ENCODE results near the gene ARL14EP.

ARL14EP gene

DNA sequence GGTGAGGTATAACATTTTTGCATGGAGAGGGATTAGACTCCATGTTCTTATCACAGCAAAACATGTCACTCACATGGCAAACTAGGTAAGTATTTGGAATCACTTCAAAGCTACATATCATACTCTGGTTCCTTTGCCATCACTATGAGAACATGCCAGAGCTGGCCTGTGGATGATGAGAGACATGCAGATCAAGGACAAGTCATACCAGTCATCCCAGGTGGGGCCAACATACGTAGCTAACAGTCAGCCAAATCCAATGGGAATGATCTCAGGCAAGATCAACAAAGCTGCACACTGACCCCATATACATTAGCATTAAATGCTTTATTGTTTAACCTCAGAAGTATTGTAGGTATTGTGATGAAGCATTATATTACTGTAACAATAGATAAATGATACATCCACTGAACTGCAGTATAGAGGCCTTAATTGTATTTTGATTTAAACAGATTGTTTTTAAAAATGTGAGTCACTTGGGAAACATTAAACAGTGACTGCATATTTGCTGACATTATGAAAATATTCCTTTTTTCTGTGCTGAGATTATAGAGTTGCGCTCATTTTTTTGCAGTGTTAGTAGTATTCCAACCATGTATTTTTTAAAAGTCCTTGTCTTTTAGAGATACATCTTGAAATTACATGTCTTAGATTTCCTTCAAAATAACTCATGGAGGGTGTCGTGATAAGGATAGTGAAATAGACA is 37.3 kb upstream of the ARL14EP start:
- no peak for DNase-seq (ENCODE audit: low read depth in 2 of 2)
- no peak overlapping the region for H3K4me3 ChIP-seq (replicated peaks in 1 of 2; ENCODE audit: low read depth in 2 of 2, low read length in 2 of 2)
- TF ChIP-seq, protein P1, sequence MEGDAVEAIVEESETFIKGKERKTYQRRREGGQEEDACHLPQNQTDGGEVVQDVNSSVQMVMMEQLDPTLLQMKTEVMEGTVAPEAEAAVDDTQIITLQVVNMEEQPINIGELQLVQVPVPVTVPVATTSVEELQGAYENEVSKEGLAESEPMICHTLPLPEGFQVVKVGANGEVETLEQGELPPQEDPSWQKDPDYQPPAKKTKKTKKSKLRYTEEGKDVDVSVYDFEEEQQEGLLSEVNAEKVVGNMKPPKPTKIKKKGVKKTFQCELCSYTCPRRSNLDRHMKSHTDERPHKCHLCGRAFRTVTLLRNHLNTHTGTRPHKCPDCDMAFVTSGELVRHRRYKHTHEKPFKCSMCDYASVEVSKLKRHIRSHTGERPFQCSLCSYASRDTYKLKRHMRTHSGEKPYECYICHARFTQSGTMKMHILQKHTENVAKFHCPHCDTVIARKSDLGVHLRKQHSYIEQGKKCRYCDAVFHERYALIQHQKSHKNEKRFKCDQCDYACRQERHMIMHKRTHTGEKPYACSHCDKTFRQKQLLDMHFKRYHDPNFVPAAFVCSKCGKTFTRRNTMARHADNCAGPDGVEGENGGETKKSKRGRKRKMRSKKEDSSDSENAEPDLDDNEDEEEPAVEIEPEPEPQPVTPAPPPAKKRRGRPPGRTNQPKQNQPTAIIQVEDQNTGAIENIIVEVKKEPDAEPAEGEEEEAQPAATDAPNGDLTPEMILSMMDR (IDR thresholded peaks at IDR 0.05; ENCODE audit: low read depth, low read length), result no peak

DNA sequence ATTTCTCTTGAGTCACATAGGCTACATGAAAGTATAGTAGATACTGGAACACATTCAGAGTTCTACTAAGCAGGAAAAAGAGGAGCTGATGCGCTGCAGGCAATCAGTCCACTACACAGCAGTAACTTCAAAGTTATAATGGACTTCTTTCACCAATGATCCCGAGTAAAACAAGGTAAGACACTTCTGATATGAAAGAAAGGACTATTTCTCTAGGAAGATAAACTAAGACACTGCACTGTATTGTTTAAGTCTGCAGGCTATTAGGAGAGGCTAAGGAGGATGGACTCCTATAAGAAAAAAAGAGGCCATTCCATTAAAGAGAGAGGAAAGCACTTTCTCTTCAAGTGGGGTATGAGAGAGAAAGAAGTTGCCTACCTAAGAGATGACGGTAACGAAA is 31.6 kb upstream of the ARL14EP start:
- no peak for DNase-seq (ENCODE audit: low read depth in 2 of 2)
- TF ChIP-seq, protein P1 (IDR thresholded peaks at IDR 0.05; ENCODE audit: low read depth, low read length), result no peak
- H3K4me3 ChIP-seq (replicated peaks in 1 of 2; ENCODE audit: low read depth in 2 of 2, low read length in 2 of 2), result no peak overlapping the region

DNA sequence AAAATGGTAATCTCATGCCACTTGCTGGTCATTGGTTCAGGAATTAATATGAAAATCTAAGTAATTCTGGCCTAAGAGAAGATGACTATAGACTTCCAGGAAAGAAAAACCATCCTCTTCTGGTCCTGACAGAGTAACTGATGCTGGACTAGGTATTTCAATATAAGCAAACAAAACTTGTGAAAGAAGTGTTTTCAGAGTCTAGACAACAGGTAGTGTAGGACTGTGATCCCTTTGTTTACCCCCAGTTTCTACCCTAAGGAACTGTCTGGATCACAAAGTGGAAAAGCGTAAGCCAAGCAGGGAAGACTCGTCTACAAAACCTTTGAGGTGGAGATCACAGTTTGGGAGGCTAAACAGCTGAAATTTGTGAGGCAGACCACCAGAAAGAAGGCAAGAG is 30.4 kb upstream of the ARL14EP start:
- no peak overlapping the region for H3K4me3 ChIP-seq (replicated peaks in 1 of 2; ENCODE audit: low read depth in 2 of 2, low read length in 2 of 2)
- no peak for DNase-seq (ENCODE audit: low read depth in 2 of 2)
- TF ChIP-seq, protein P1 (IDR thresholded peaks at IDR 0.05; ENCODE audit: low read depth, low read length), result no peak

DNA sequence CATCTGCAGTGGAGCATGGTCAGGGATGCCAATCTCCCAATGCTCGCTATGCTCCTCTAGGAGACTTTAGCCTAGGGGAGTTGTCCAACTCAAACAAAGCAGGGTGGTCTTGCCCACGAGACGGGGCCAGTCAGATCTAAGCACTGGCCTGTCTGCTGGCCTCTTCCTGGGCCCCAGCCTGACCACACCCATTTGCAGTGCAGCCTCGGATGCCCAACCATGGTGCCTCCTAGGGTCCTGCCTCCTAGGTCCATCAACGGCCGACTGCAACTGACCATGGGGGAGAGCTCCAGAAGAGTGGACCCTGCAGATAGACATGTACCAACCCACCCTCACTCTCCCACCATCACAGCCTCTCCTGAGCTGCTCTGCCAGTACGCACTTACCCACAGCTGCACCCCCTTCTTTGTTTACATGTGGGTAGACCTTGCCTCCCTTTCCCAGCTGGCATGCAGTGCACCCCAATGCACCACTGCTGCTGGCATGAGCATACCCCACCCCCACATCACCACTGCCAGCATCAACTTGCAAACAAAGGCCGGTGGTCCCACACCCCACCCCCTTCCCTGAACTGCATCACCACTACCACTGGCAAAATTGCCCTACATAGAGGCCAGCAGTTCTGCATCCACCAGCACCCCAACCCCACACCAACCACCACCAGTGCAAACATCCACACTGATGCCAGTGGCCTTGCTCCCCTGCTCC is 27.6 kb upstream of the ARL14EP start:
- TF ChIP-seq, protein P1 (IDR thresholded peaks at IDR 0.05; ENCODE audit: low read depth, low read length), result no peak
- no peak for DNase-seq (ENCODE audit: low read depth in 2 of 2)
- no peak overlapping the region for H3K4me3 ChIP-seq (replicated peaks in 1 of 2; ENCODE audit: low read depth in 2 of 2, low read length in 2 of 2)

DNA sequence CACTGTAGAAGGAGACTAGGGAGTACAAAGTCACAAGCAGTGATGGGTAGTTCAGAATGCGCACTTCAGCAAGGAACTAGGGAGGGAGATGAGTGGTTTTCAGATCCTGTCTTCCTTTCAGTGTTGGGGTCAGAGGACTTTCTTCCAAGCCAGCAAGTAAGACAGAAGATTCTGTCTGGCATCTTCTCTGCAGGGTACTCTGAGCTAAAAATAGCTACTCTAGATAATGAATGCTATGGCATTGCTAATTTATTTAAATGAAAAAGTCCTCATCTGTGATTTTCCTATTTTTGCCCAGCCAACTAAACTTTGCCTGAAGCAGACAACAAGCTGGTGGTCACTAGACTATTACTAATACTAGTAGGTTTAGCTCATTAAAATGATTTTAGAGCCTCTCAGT is 18.3 kb upstream of the ARL14EP start:
- no peak for DNase-seq (ENCODE audit: low read depth in 2 of 2)

DNA sequence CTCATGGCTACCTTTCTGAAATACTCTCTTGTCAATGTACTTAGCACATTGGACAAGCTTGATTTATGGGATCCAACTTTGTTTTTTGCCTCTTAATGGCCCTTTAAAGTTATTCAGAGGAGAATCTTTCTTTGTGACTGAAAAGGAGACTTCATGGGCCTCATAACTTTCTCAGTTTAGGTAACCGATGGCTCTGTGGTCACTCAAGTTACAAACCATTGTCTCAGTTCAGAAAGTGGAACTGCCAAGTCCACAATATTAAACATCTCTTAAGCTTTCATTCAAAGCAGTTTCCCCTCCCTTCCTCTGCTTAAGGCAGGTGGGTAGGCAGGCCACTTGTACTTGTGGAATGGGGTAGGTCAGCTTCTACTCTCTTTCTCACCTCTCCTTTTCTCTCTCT is 12.3 kb upstream of the ARL14EP start:
- H3K4me3 ChIP-seq (replicated peaks in 1 of 2; ENCODE audit: low read depth in 2 of 2, low read length in 2 of 2), result no peak overlapping the region
- no peak for DNase-seq (ENCODE audit: low read depth in 2 of 2)
- TF ChIP-seq, protein P1 (IDR thresholded peaks at IDR 0.05; ENCODE audit: low read depth, low read length), result no peak

More for the DNA sequence above, 18.3 kb upstream of the ARL14EP start:
- TF ChIP-seq, protein P1 (IDR thresholded peaks at IDR 0.05; ENCODE audit: low read depth, low read length), result no peak
- no peak overlapping the region for H3K4me3 ChIP-seq (replicated peaks in 1 of 2; ENCODE audit: low read depth in 2 of 2, low read length in 2 of 2)
